ENCODE data around the gene KLHDC9. TPM values are rescaled to one million over a fixed set of nuclear protein-coding genes. Genes with fewer than 3 reads are reported as not detected.
"Not testable (repeated sequence)": the region's sequence is repeated elsewhere in the genome, so short reads cannot be mapped to it uniquely, and the experiment has no call there.

Gene KLHDC9
- polyA plus RNA-seq, 1 donor from 2014 or later: 5.0 TPM

DNA sequence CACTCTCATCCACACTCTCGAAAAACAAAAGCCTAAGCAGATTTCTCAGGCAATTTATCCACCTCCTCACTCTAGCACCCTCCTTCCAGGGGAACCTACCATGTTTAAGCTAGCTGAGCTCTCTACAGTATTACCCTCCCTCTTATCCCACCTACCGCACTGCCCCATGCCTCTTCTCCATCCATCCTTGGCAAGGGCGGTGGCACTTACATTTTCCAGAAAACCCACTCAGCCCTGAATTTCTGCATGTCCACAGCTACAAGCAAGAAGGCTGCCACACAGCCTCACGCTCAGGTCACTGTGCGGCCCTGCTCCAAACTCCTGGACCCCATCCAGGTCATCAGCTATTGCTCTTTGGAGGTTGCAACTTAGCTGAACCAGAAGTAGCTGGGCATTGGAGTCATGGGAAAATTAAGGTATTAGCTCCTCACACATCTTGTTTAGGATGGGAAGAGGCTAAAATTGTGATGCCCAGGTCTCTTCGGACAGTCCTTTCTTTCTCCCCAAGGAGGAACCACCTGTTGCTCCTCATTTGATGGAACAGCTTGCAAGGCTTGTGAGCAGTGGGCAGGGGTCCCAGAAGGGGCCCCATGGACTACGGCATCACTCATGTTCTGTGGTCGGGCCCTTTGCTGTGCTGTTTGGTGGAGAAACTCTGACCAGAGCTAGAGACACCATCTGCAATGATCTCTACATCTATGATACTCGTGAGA lies 1.1 kb downstream of the KLHDC9 start:
- H3K4me1 Mint-ChIP-seq: peaks cover 17 to 23% (median 17%) of the 10 kb centered on the region in 3 donors
- peak overlapping the region; percentile 45 to 91 (median 74) for H3K27ac Mint-ChIP-seq
- H3K9me3 Mint-ChIP-seq: no peaks in the 10 kb centered on the region
- peak overlapping the region; percentile 85 to 95 (median 86) for H3K4me3 Mint-ChIP-seq
- H3K36me3 Mint-ChIP-seq: peaks cover 2% of the 10 kb centered on the region
- no peaks in the 10 kb centered on the region for H3K27me3 Mint-ChIP-seq

DNA sequence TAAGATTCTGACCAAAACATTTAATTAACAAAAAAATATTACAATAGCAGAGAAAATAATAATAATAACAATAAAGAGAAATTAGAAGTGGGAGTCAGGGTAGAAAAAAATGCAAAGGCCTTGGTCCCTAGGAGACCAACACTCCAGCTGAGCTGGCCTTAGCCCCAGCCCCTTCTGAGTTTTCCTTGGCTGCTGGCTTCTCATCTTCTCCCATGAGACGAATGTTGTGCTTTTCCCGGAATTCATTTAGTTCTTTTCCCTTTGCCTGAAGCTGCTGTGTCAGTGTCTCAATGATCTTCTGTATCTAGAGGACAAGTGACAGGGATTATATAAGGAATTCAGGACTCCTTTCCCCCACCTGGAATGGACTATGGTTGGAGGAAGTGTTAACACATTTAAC lies 2.4 kb downstream of the KLHDC9 start:
- peaks cover 2% of the 10 kb centered on the region for H3K36me3 Mint-ChIP-seq
- H3K27ac Mint-ChIP-seq: peak overlapping the region in 1 of 3 donors; percentile 91
- H3K4me1 Mint-ChIP-seq: peaks cover 17 to 27% (median 20%) of the 10 kb centered on the region in 3 donors
- H3K27me3 Mint-ChIP-seq: no peaks in the 10 kb centered on the region
- peak overlapping the region in 1 of 4 donors; percentile 55 for H3K4me3 Mint-ChIP-seq
- no peaks in the 10 kb centered on the region for H3K9me3 Mint-ChIP-seq

- H3K27me3 Mint-ChIP-seq: no peaks in the 10 kb centered on the region
- peaks cover 12 to 13% (median 12%) of the 10 kb centered on the region in 3 donors for H3K4me1 Mint-ChIP-seq
- H3K4me3 Mint-ChIP-seq: no peak overlapping the region
- peaks cover 4% of the 10 kb centered on the region for H3K36me3 Mint-ChIP-seq
- no peak overlapping the region for H3K27ac Mint-ChIP-seq
- no peaks in the 10 kb centered on the region for H3K9me3 Mint-ChIP-seq
These were observed 8.3 kb downstream of the KLHDC9 start for GRCh38 chr1:161106431-161106830.

DNA sequence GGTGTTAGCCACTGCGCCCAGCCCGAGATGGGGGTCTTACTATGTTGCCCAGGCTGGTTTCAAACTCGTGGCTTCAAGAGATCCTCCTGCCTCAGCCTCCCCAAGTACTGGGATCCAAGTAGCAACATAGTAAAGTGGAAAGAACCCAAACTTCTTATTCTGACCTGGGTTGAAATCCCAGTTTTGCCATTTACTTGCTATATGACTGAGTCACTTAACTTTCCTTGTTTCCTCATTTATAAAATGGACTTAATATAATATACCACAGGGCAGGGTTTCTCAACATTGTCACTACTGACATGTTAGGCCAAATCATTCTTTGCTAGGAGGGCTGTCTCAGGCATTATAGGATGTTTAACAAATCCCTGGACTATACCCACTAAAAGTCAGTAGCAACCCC lies 13.0 kb downstream of the KLHDC9 start:
- Mint-ChIP-seq H3K36me3 (peaks cover 3% of the 10 kb centered on the region), H3K4me3 (no peak overlapping the region), H3K27ac (no peak overlapping the region), H3K27me3 (no peaks in the 10 kb centered on the region), H3K4me1 (peaks cover 35 to 38% (median 35%) of the 10 kb centered on the region in 3 donors), H3K9me3 (no peaks in the 10 kb centered on the region)

DNA sequence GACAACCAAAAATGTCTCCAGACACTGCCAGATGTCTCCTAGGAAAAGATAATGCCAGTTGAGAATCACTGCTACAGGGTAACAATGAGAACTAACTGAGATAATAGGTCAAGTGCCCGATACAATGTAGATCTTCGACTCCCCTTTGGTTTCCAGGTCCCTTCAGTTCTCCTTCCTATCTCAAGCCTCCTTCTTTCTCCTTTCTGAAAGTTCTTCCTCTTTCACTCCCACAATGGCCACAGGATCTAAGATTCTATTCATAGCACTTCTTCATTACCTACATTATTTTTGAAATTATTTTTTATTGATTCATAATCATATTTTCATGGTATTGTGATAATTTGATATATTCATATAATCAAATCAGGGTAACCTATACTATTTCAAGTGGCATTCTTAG lies 13.4 kb downstream of the KLHDC9 start:
- no peaks in the 10 kb centered on the region for H3K27me3 Mint-ChIP-seq
- peaks cover under 1% of the 10 kb centered on the region for H3K36me3 Mint-ChIP-seq
- no peak overlapping the region for H3K4me3 Mint-ChIP-seq
- H3K4me1 Mint-ChIP-seq: peaks cover 35 to 38% (median 37%) of the 10 kb centered on the region in 3 donors
- no peak overlapping the region for H3K27ac Mint-ChIP-seq
- no peaks in the 10 kb centered on the region for H3K9me3 Mint-ChIP-seq

DNA sequence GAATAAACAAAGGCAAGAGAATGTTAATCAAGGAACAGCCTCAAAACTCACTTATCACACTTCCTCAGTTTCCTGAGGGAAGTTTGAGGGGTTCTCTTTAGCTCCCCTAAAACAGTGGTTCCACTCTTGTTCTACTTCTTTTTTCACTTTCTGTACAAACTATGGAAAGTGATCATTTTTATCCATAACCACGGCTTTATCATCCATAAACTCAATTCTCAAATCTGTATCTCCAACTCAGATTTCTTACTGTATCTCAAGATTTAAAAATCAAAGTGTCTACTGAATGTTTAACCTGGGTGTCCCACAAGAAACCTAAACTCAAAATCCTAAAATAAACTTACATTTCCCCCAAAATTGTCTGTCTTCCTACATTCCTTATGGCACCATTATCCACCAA lies 15.8 kb downstream of the KLHDC9 start:
- Mint-ChIP-seq H3K36me3 (no peaks in the 10 kb centered on the region), H3K27me3 (no peaks in the 10 kb centered on the region), H3K4me1 (peaks cover 44 to 46% (median 45%) of the 10 kb centered on the region in 3 donors), H3K27ac (no peak overlapping the region), H3K9me3 (no peaks in the 10 kb centered on the region), H3K4me3 (peak overlapping the region in 1 of 4 donors; percentile 54)

DNA sequence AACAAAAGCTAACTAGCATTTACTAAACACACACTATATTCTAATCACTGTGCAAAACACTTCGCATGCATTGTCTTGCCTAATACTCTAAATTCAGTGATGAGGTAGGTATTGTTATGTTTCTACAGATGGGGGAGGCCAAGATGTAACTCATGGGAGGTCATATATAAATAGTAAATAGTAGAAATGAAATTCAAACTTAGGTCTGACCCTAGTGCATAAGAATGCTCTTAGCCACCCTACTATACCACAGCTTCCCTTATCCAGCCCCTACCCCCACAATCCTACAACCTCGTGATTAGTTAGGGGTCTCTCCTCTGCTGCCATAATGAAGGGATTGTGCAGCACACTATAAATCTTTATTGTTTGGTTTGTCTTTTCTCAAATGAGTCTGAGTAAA lies 16.4 kb downstream of the KLHDC9 start:
- Mint-ChIP-seq H3K4me1 (peaks cover 41 to 49% (median 49%) of the 10 kb centered on the region in 3 donors), H3K9me3 (no peaks in the 10 kb centered on the region), H3K27me3 (no peaks in the 10 kb centered on the region), H3K27ac (no peak overlapping the region), H3K4me3 (peak overlapping the region in 1 of 4 donors; percentile 54), H3K36me3 (no peaks in the 10 kb centered on the region)

DNA sequence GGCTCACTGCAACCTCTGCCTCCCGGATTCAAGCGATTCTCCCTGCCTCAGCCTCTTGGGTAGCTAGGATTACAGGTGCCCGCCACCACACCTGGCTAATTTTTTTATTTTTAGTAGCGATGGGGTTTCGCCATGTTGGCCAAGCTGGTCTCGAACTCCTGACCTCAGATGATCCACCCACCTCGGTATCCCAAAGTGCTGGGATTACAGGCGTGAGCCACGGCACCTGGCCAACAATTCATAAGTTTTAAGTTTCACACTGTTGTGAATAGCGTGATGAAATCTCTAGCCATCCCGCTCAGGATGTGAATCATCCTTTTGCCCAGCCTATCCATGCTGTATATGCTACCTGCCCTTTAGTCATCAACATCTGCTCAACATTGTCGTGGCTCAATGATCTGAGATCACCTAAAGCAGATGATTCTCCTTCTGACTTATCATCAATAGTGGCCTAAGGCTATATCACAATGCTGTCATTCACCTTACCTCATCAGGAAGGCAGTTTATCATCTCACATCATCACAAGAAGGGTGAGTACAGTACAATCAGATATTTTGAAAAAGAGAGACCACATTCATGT lies 17.1 kb downstream of the KLHDC9 start:
- peak overlapping the region in 2 of 3 donors; percentile 46 to 67 for H3K27ac Mint-ChIP-seq
- H3K4me1 Mint-ChIP-seq: peaks cover 45 to 56% (median 54%) of the 10 kb centered on the region in 3 donors
- H3K9me3 Mint-ChIP-seq: no peaks in the 10 kb centered on the region
- peak overlapping the region in 2 of 4 donors; percentile 45 to 83 for H3K4me3 Mint-ChIP-seq
- H3K36me3 Mint-ChIP-seq: no peaks in the 10 kb centered on the region
- no peaks in the 10 kb centered on the region for H3K27me3 Mint-ChIP-seq

DNA sequence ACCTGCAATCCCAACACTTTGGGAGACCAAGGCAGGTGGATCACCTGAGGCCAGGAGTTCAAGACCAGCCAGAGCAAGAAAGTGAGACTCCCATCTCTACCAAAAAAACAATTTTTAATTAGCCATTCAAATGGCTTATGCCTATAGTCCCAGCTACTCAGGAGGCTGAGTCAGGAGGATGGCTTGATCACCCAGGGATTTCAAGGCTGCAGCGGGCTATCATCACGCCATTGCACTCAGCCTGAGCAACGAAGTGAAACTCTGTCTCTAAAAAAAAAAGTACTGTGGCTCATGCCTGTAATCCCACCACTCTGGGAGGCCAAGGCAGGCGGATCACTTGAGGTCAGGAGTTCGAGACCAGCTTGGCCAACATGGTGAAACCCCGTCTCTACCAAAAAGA lies 17.8 kb downstream of the KLHDC9 start:
- Mint-ChIP-seq H3K4me3 (peak overlapping the region in 3 of 4 donors; percentile 83 to 95 (median 85)), H3K27ac (peak overlapping the region in 2 of 3 donors; percentile 13 to 46)

GRCh38 chr1:161117759-161118581 lies 19.8 kb downstream of the KLHDC9 start, which contains the start of the genes NIT1 and PFDN2:
TSS of gene NIT1 (plus strand) at chr1:161118105. CDS start at chr1:161118177, 72 bp downstream.
TSS of gene PFDN2 (minus strand) at chr1:161118037. CDS start at chr1:161118026, 11 bp downstream.
- Mint-ChIP-seq H3K4me3 (peak within 1 kb of the TSS; percentile 83 to 98 (median 94)), H3K4me1 (peaks cover 38 to 57% (median 56%) of the 10 kb centered on the region in 3 donors), H3K9me3 (no peaks in the 10 kb centered on the region), H3K27ac (peak within 1 kb of the TSS; percentile 86 to 96 (median 96)), H3K36me3 (no peaks in the 10 kb centered on the region), H3K27me3 (no peaks in the 10 kb centered on the region)

More for the DNA sequence above, 17.8 kb downstream of the KLHDC9 start:
- not testable (repeated sequence) for H3K9me3 Mint-ChIP-seq, H3K36me3 Mint-ChIP-seq, H3K27me3 Mint-ChIP-seq
- peaks cover 45 to 57% (median 55%) of the 10 kb centered on the region in 3 donors for H3K4me1 Mint-ChIP-seq

GRCh38 chr1:161119092-161119903 lies 21.1 kb downstream of the KLHDC9 start:
- Mint-ChIP-seq H3K4me3 (peak overlapping the region; percentile 76 to 98 (median 89)), H3K27me3 (no peaks in the 10 kb centered on the region), H3K4me1 (peaks cover 31 to 46% (median 45%) of the 10 kb centered on the region in 3 donors), H3K27ac (peak overlapping the region; percentile 86 to 96 (median 88)), H3K9me3 (no peaks in the 10 kb centered on the region), H3K36me3 (no peaks in the 10 kb centered on the region)

GRCh38 chr1:161121042-161121650 lies 23.0 kb downstream of the KLHDC9 start:
- Mint-ChIP-seq H3K9me3 (no peaks in the 10 kb centered on the region), H3K4me1 (peaks cover 21 to 36% (median 36%) of the 10 kb centered on the region in 3 donors), H3K27me3 (no peaks in the 10 kb centered on the region), H3K27ac (peak overlapping the region; percentile 64 to 75 (median 64)), H3K4me3 (peak overlapping the region in 3 of 4 donors; percentile 47 to 61 (median 49)), H3K36me3 (no peaks in the 10 kb centered on the region)

DNA sequence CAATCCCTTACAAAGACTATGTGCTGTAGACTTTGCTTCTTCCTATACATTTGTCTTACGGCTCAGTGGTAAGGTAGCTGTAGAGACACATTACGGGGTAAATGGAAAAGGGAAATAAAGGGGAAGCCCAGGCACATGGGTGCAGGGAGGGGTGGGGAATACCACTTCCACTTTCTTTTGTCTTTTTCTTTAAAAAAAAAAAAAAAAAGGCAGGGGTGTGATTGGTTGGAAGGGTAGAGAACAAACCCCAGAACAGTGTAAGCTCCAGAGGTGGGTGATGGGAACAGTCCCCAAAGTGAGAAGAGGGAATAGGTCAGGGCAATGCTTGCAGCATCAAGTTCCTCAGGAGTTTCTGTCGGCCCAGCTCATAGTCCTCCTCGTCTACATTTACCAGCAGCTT lies 23.7 kb downstream of the KLHDC9 start:
- peak overlapping the region; percentile 64 to 75 (median 64) for H3K27ac Mint-ChIP-seq
- H3K9me3 Mint-ChIP-seq: no peaks in the 10 kb centered on the region
- H3K4me1 Mint-ChIP-seq: peaks cover 21 to 35% (median 35%) of the 10 kb centered on the region in 3 donors
- no peaks in the 10 kb centered on the region for H3K27me3 Mint-ChIP-seq
- H3K4me3 Mint-ChIP-seq: peak overlapping the region in 2 of 4 donors; percentile 49 to 61
- H3K36me3 Mint-ChIP-seq: peaks cover 4% of the 10 kb centered on the region

DNA sequence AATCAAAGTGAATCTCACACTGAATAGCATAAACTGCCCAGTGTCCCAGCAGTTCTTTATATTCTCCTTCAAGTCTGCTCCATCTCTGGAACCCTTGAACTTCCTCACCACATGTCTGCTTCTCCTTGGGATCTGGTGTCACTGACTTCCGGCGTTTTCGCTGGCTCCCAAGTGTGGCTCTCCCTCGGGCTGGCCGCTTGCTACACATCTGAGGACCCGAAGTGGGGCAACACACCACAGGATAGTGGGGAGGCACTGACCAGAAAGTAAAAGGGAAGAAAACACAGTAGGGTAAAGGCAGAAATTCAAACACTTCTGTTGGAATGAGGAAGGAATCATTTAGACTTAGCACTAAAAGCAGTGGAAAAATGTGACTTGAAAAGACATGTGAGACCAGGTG lies 24.8 kb downstream of the KLHDC9 start:
- H3K36me3 Mint-ChIP-seq: peaks cover 4% of the 10 kb centered on the region
- peaks cover 11 to 40% (median 30%) of the 10 kb centered on the region in 3 donors for H3K4me1 Mint-ChIP-seq
- H3K4me3 Mint-ChIP-seq: peak overlapping the region in 2 of 4 donors; percentile 12 to 15
- peak overlapping the region in 2 of 3 donors; percentile 50 to 75 for H3K27ac Mint-ChIP-seq
- H3K27me3 Mint-ChIP-seq: no peaks in the 10 kb centered on the region
- no peaks in the 10 kb centered on the region for H3K9me3 Mint-ChIP-seq
